ENCODE data around the gene DLGAP1. TPM values are rescaled to one million over a fixed set of nuclear protein-coding genes. Genes with fewer than 3 reads are reported as not detected.

DLGAP1 gene
- total RNA-seq, 1 experiment from 2014 or later: 23.2 TPM

GRCh38 chr18:3463051-3463450 lies 992.1 kb downstream of the DLGAP1 start:
- Histone ChIP-seq H3K27me3 (ENCODE audit: insufficient read depth, low read length) (no peaks in the 10 kb centered on the region), H2BK20ac (ENCODE audit: low read depth, low read length, poor library complexity, severe bottlenecking) (no peak overlapping the region), H3K18ac (ENCODE audit: insufficient read length, low read depth, low read length) (no peak overlapping the region), H3K23ac (ENCODE audit: insufficient read length, low read depth, low read length) (no peak overlapping the region), H2AK5ac (ENCODE audit: insufficient read length, low read length) (no peak overlapping the region), H3K4me1 (ENCODE audit: insufficient read depth, low read length) (peaks cover 12% of the 10 kb centered on the region), H3T11ph (ENCODE audit: low read length) (no peak overlapping the region), H2AFZ (ENCODE audit: low read length) (no peak overlapping the region), H3K23me2 (ENCODE audit: insufficient read length, low read depth, low read length, poor library complexity, severe bottlenecking) (no peaks in the 10 kb centered on the region), H4K5ac (ENCODE audit: insufficient read length, low read depth, low read length) (no peak overlapping the region), H2BK15ac (ENCODE audit: low read depth, low read length) (no peak overlapping the region), H3K56ac (ENCODE audit: insufficient read length, low read depth, low read length) (no peak overlapping the region), H3K27ac (ENCODE audit: insufficient read length, low read depth, low read length) (no peak overlapping the region), H3K4me2 (ENCODE audit: insufficient read depth, insufficient read length, low read length) (no peak overlapping the region), H3K9me3 (ENCODE audit: control insufficient read depth, low read depth, low read length) (no peaks in the 10 kb centered on the region), H3K79me1 (ENCODE audit: insufficient read depth, low read depth, low read length, poor library complexity, severe bottlenecking) (no peaks in the 10 kb centered on the region), H3K14ac (ENCODE audit: insufficient read depth, low read length) (no peak overlapping the region), H4K8ac (replicated peaks; ENCODE audit: insufficient read length, low read depth, low read length) (no peak overlapping the region), H2BK5ac (ENCODE audit: insufficient read length, low read length) (no peak overlapping the region), H3K4ac (ENCODE audit: low read depth, low read length) (no peak overlapping the region), H2BK12ac (ENCODE audit: insufficient read length, low read depth, low read length) (no peak overlapping the region), H3K9ac (ENCODE audit: extremely low read depth, insufficient read length, low read length) (no peak overlapping the region), H3K79me2 (ENCODE audit: insufficient read depth, low read length) (no peaks in the 10 kb centered on the region; the same call in 1 of the 2 replicates), H4K20me1 (ENCODE audit: control insufficient read depth, insufficient read depth, insufficient read length) (no peaks in the 10 kb centered on the region), H2BK120ac (ENCODE audit: low read depth, low read length, poor library complexity, severe bottlenecking) (no peak overlapping the region), H4K91ac (ENCODE audit: insufficient read length, low read depth, low read length) (no peak overlapping the region)
- TF ChIP-seq CTCF (conservative IDR thresholded peaks at IDR 0.05): no peak
- Mint-ChIP-seq H3K4me1 (peaks cover 50 to 57% of the 10 kb centered on the region in 2 experiments), H3K9me3 (no peaks in the 10 kb centered on the region), H3K27me3 (ENCODE audit: low read depth) (no peaks in the 10 kb centered on the region), H3K36me3 (ENCODE audit: insufficient read depth in 1 of 3, low read depth in 3 of 3) (peaks cover 20 to 46% (median 28%) of the 10 kb centered on the region in 3 experiments; a peak in 6 of 7 replicates), H3K4me3 (no peak overlapping the region), H3K27ac (peak overlapping the region in 1 of 3 experiments; percentile 73; a peak in 2 of 7 replicates)
- DNase-seq: no peak
- whole genome bisulfite sequencing (ENCODE audit: extremely low coverage, insufficient read length, low lambda C conversion rate): no CpG with 5 or more reads among the region's 2 CpGs
